ENCODE data around the gene THEM5.

DNA sequence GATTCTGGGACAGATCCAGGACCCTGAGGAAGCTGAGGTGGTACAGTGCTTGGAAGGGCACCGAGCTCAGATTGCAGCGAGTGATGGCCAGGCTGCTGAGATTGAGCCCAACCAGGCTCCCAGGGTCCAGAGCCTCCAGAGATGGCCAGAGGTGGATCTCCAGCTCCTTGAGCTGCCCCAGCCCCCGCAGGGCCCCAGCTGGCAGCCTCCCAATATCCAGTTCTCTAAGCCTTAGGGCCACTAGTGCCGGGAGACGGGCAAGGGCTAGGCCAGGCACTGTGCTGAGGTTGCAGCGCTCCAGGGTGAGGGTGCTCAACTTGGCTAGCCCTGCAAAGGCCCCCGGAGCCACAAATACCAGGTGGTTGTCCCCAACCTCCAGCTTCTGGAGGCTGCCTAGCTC is 51.7 kb downstream of the THEM5 start:
- TF ChIP-seq, protein P1, sequence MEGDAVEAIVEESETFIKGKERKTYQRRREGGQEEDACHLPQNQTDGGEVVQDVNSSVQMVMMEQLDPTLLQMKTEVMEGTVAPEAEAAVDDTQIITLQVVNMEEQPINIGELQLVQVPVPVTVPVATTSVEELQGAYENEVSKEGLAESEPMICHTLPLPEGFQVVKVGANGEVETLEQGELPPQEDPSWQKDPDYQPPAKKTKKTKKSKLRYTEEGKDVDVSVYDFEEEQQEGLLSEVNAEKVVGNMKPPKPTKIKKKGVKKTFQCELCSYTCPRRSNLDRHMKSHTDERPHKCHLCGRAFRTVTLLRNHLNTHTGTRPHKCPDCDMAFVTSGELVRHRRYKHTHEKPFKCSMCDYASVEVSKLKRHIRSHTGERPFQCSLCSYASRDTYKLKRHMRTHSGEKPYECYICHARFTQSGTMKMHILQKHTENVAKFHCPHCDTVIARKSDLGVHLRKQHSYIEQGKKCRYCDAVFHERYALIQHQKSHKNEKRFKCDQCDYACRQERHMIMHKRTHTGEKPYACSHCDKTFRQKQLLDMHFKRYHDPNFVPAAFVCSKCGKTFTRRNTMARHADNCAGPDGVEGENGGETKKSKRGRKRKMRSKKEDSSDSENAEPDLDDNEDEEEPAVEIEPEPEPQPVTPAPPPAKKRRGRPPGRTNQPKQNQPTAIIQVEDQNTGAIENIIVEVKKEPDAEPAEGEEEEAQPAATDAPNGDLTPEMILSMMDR (IDR thresholded peaks at IDR 0.05), result no peak
- no peak for TF ChIP-seq POLR2A (IDR thresholded peaks at IDR 0.05)

Data from stomach (tissue), 4 donors.